NCI-H1048 (cell line): ENCODE results near the gene PTAFR.

Experiments used
- DNase-seq: peaks from one replicate; lab custom pipeline; 2025; lab: John Stamatoyannopoulos, UW

Gene PTAFR, protein sequence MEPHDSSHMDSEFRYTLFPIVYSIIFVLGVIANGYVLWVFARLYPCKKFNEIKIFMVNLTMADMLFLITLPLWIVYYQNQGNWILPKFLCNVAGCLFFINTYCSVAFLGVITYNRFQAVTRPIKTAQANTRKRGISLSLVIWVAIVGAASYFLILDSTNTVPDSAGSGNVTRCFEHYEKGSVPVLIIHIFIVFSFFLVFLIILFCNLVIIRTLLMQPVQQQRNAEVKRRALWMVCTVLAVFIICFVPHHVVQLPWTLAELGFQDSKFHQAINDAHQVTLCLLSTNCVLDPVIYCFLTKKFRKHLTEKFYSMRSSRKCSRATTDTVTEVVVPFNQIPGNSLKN

GRCh38 chr1:28176492-28177470 lies at the start of gene PTAFR:
Gene PTAFR (minus strand): TSS chr1:28176690. CDS start chr1:28151021, 25,669 bp downstream.
- no peak for DNase-seq

DNA sequence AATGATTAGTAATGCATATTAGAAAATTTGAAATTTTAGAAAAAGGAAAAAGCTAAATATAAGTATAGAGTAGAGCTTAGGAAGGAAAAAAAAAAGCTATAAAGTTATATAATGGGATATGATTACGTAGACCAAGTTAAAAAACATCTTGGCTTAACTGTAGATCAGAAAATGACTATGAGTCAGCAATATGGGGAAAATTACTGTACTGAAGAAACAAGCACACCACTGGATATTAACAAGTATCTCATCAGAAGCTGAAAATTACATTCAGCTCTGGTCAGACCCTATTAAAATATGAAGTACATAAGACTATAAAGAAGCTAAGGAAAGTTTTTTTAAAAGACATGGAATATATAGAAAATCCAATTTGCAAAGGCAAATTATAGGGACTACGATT lies 36.8 kb upstream of the PTAFR start:
- DNase-seq, result no peak

GRCh38 chr1:28209700-28210099 lies 33.2 kb upstream of the PTAFR start:
- DNase-seq, result no peak

- DNase-seq, result no peak
These were observed 32.4 kb upstream of the PTAFR start for GRCh38 chr1:28208818-28209441.

- no peak for DNase-seq
These were observed 28.8 kb upstream of the PTAFR start for GRCh38 chr1:28205243-28205642.

DNA sequence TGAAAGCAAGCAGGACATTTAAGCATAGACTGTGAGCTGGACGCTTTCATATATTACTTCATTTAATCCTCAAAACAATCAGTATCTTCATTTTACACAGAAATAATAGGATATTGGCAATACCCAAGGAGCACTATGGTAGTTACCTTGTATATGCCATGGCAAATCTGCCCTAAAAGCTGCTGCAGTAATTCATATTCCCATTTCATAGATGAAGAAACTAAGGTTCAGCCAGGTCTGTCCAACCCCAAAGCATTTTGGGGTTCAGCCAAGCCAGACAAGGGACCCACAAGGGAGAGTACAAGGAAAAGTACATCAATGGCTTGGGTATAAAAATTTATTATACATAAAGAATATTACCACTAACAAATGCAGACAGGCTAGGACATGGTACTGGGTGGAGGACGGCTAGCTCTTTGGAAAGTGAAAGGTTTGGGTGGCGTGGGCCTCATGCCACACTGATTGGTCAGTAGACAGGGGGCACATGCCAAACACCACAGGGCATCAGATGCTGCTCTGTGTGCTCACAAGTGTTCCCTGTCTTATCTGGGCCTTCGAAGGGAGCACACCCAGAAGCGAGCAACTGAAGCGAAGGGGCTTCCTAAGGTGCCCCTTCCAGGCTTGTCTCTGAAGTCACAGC lies 23.9 kb upstream of the PTAFR start:
- DNase-seq, result no peak

DNA sequence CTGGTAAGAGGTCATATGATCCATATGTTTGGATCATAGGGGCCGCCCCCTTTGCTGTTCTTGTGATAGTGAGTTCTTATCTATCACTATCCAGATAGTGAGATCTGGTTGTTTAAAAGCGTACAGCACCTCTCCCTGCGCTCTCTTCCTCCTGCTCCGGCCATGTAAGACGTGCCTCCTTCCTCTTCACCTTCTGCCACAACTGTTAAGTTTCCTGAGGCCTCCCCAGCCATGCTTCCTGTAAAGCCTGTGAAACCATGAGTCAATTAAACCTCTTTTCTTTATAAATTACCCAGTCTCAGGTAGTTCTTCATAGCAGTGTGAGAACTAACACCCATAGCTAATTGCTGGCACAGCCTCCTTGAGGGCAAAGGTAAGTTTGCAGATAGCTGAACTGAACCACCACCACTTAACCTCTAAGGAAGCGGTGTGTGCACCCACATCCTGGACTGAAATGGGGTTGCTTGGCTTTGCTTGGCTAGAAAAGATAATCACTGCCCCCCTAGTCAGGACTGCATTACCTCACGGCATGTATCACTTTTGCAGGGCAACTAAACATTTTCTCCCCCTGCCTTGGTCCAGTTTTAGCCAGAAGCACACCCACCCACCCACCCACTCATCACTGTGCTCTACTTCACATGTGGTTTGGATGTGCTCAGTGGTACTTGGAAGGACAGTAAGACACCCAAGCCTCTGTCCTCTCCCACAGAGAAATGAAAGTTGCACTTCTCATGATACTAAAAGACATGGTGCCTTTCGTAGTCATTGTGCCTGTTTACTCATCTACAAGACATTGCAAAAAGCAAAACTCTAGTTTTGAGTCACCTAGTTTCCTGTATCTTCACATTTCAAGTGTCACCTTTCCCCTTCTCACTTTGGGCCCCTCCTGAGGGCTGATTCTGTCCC lies 23.1 kb upstream of the PTAFR start:
- no peak for DNase-seq

- DNase-seq, result no peak
These were observed 21.4 kb upstream of the PTAFR start for GRCh38 chr1:28197682-28198415.

- DNase-seq, result no peak
These were observed 19.8 kb upstream of the PTAFR start for GRCh38 chr1:28196330-28196729.

- DNase-seq, result no peak
These were observed 19.3 kb upstream of the PTAFR start for GRCh38 chr1:28195780-28196179.

DNA sequence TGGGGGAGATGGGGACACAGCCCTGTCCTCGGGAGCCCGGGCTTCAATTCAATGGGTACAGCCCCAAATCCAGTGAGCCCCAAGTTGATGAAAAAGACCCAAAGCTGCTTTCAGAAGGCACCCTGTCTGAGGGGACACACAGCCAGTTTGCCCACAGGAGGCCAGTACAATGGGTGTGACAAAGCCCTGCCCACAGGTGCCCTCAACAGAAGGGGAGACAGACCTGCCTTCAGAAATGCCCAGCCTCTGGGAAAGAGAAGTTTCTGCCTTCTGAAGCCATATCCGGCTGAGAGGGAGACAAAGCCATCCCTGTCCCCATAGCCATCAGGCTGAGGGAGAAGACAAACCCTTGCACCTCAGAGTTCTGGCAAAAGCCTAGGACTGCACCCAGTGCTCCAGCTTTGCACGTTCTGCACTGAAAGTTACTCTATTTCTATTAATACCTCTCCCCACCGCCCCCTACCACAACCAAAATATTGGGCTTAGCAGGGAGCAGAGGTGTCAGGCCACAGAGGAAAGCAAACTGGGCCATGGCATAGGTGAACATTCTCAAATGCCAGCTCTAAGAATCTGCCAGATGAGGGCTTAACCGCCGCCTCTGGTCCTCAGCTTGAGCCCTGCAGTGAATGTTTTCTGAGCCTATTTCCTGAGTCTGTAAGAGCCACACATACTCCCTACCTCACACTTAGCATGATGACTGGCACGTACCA lies 18.0 kb upstream of the PTAFR start:
- DNase-seq, result no peak

GRCh38 chr1:28193701-28194161 lies 17.2 kb upstream of the PTAFR start:
- no peak for DNase-seq

- no peak for DNase-seq
These were observed 14.6 kb upstream of the PTAFR start for GRCh38 chr1:28190996-28191645.

GRCh38 chr1:28190337-28190979 lies 14.0 kb upstream of the PTAFR start:
- no peak for DNase-seq

GRCh38 chr1:28185071-28185470 lies 8.6 kb upstream of the PTAFR start:
- no peak for DNase-seq

DNA sequence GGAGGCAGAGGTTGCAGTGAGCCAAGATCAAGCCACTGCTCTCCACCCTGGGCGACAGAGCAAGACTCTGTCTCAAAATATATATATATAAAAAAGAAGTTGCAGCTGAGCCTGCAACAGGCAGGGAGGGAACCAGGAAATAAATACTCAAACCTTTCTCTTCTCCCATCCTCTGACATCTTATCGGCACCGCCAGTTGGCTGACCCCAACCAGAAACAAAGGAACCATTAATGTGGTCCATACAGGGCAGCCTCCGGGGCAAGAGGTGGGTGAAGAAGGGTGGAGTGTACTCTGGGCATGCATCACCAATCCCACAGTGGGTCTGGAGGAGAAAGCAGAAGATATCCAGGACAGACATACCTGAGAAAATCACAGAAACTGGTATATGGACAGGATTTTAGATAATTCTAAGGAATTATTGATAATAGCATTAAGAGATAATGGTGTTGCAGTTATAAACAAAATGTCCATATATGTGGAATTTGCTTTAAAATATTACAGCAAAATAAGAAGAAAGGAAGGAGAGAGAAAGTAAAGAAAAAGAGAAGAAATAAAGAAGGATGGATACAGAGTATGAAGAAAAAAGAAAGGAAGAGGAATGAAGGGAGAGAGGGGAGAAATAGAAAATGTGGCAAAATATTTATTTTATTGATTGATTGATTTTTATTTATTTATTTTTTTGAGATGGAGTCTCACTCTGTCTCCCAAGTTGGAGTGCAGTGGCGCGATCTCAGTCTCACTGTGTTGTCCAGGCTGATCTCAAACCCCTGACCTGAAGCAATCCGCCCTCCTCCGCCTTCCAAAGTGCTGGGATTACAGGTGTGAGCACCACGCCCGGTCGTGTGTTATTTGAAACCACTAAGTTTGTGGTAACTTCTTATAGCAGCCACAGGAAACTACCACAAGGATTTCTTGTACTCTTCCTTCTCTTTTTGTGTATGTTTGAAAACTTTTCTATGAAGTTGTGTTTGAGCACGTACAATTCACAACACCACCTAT lies 4.1 kb upstream of the PTAFR start:
- DNase-seq, result no peak
